Measurements from ENCODE around the gene FAIM2. TPM values are rescaled to one million over a fixed set of nuclear protein-coding genes. Genes with fewer than 3 reads are reported as not detected.

FAIM2 gene
- total and polyA plus RNA-seq, 10 of the 15 experiments (the other 5 are each of a cell fraction or from before 2014, with no cell fraction given) = not detected

- no peak for TF ChIP-seq REST (IDR thresholded peaks at IDR 0.05; ENCODE audit: low read depth, low read length)
Measured at GRCh38 chr12:49892732-49893317, 10.9 kb downstream of the FAIM2 start (continued).

- Histone ChIP-seq H3K36me3 (ENCODE audit: control insufficient read depth in 2 of 2, insufficient read depth in 2 of 2, low read length in 1 of 2) (no peaks in the 10 kb centered on the region), H4K20me1 (ENCODE audit: control insufficient read depth, insufficient read depth) (no peaks in the 10 kb centered on the region), H3K27ac (ENCODE audit: control insufficient read depth, insufficient read depth) (no peak overlapping the region), H3K4me2 (ENCODE audit: control insufficient read depth, insufficient read depth) (no peak overlapping the region), H2AFZ (ENCODE audit: control insufficient read depth, low read depth, low read length) (no peak overlapping the region), H3K4me1 (ENCODE audit: control insufficient read depth, insufficient read depth, low read length) (no peaks in the 10 kb centered on the region), H3K27me3 (replicated peaks in 1 of 2; ENCODE audit: control insufficient read depth in 2 of 2, insufficient read depth in 2 of 2, low read length in 1 of 2) (peaks cover 0 to 4% of the 10 kb centered on the region in 2 experiments; a peak in 3 of 4 replicates), H3K9me3 (replicated peaks; ENCODE audit: control insufficient read depth, insufficient read depth, low read length) (no peaks in the 10 kb centered on the region), H3K9ac (ENCODE audit: control insufficient read depth, insufficient read depth, low read length) (no peak overlapping the region), H3K4me3 (no peak overlapping the region), H3K79me2 (ENCODE audit: control insufficient read depth, insufficient read depth, low read length) (no peaks in the 10 kb centered on the region)
- ChIA-PET SMC1A (ENCODE audit: uncharacterized antibody, unreplicated experiment) (interaction anchor here (0.7 kb wide), 1 partner anchor 93 kb away, joined by 3 read pairs; no protein-coding TSS in a partner anchor), CTCF (interaction anchor here (0.5 to 1.2 kb wide), 3 partner anchors 27 to 86 kb away, joined by 3 read pairs; no protein-coding TSS in a partner anchor), RAD21 (ENCODE audit: unreplicated experiment) (no interaction called here), POLR2A (no interaction called here)
- FAIRE-seq (no peak), DNase-seq (ENCODE audit: low read depth, low spot score) (no peak), ATAC-seq (no peak)
- intact Hi-C loops (cut with micrococcal nuclease; ENCODE audit: unreplicated experiment) = no loop called here
- WGBS (ENCODE audit: insufficient coverage, insufficient replicate concordance, low lambda C conversion rate, missing lambda C conversion rate) = 23% methylated on average over 10 of the region's 10 CpGs
- no TSS peak for BruUV-seq (replicated peaks)
- in situ Hi-C loops (cut with MboI) = no loop called here
- no peak for TF ChIP-seq IRF3 (IDR thresholded peaks at IDR 0.05)
- TF ChIP-seq, protein P1, sequence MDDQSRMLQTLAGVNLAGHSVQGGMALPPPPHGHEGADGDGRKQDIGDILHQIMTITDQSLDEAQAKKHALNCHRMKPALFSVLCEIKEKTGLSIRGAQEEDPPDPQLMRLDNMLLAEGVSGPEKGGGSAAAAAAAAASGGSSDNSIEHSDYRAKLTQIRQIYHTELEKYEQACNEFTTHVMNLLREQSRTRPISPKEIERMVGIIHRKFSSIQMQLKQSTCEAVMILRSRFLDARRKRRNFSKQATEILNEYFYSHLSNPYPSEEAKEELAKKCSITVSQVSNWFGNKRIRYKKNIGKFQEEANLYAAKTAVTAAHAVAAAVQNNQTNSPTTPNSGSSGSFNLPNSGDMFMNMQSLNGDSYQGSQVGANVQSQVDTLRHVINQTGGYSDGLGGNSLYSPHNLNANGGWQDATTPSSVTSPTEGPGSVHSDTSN (IDR thresholded peaks at IDR 0.05; ENCODE audit: insufficient replicate concordance, low read depth, low read length) = no peak
- no peak for TF ChIP-seq ATF2 (IDR thresholded peaks at IDR 0.05; ENCODE audit: low read length)
- TF ChIP-seq NBN (IDR thresholded peaks at IDR 0.05) = no peak
- TF ChIP-seq MEF2A (IDR thresholded peaks at IDR 0.05; ENCODE audit: insufficient read depth, low read depth, low read length) = no peak
- TF ChIP-seq ATF3 (IDR thresholded peaks at IDR 0.05; ENCODE audit: borderline replicate concordance, extremely low read depth, low read depth, low read length) = no peak
- TF ChIP-seq ZBED1 (IDR thresholded peaks at IDR 0.05; ENCODE audit: borderline replicate concordance) = no peak
- no peak for TF ChIP-seq BACH1 (IDR thresholded peaks at IDR 0.05; ENCODE audit: borderline replicate concordance)
- no peak for TF ChIP-seq SMARCA5 (IDR thresholded peaks at IDR 0.05)
- TF ChIP-seq ZZZ3 (IDR thresholded peaks at IDR 0.05; ENCODE audit: control insufficient read depth, insufficient read length, low read depth) = no peak
- TF ChIP-seq SREBF1 (IDR thresholded peaks at IDR 0.05; ENCODE audit: low read length) = no peak
- TF ChIP-seq HCFC1 (IDR thresholded peaks at IDR 0.05; ENCODE audit: low read length) = no peak
- no peak for TF ChIP-seq HDGF (IDR thresholded peaks at IDR 0.05)
- no peak for TF ChIP-seq IKZF2 (IDR thresholded peaks at IDR 0.05)
Measured at GRCh38 chr12:49892084-49892731, 11.5 kb downstream of the FAIM2 start.

Measured in GM12878 (cell line).